HG02642 (cell line): ENCODE data around the gene SRP54.
"Not testable (repeated sequence)": the region's sequence is repeated elsewhere in the genome, so short reads cannot be mapped to it uniquely, and the experiment has no call there.

Source experiments
- ATAC-seq: cut with Tn5 transposase; IDR thresholded peaks from one replicate; pipeline ENCODE4 v1.9.1; 2021; ENCODE audit warnings: mild to moderate bottlenecking; ENCODE audit not compliant: unreplicated experiment, poor library complexity

SRP54 gene

GRCh38 chr14:35046048-35046750 is 63.4 kb downstream of the SRP54 start, which contains the start of gene FAM177A1:
TSS of gene FAM177A1 (plus strand) at chr14:35046272. CDS start at chr14:35046464, 192 bp downstream.
- ATAC-seq, result peak; percentile 96

GRCh38 chr14:35046751-35047536 is 64.2 kb downstream of the SRP54 start:
- peak; percentile 38 for ATAC-seq

- no peak for ATAC-seq
Observed at GRCh38 chr14:35047976-35048513, 65.3 kb downstream of the SRP54 start.

- ATAC-seq, result no peak
Observed at GRCh38 chr14:35050652-35051051, 67.9 kb downstream of the SRP54 start.

- no peak for ATAC-seq
Observed at GRCh38 chr14:35051796-35052195, 69.0 kb downstream of the SRP54 start.

GRCh38 chr14:35052637-35053036 is 69.8 kb downstream of the SRP54 start:
- ATAC-seq, result no peak

GRCh38 chr14:35061113-35061791 is 78.5 kb downstream of the SRP54 start:
- ATAC-seq, result not testable (repeated sequence)

GRCh38 chr14:35065731-35066130 is 82.9 kb downstream of the SRP54 start:
- not testable (repeated sequence) for ATAC-seq

GRCh38 chr14:35068238-35069012 is 85.6 kb downstream of the SRP54 start:
- ATAC-seq, result no peak

- no peak for ATAC-seq
Observed at GRCh38 chr14:35072226-35072625, 89.4 kb downstream of the SRP54 start.

- ATAC-seq, result no peak
Observed at GRCh38 chr14:35073486-35073885, 90.7 kb downstream of the SRP54 start.

GRCh38 chr14:35078082-35078481 is 95.3 kb downstream of the SRP54 start:
- ATAC-seq, result no peak
